ENCODE data around the gene KCTD13. TPM values are rescaled to one million over a fixed set of nuclear protein-coding genes. Genes with fewer than 3 reads are reported as not detected.
"Not testable (repeated sequence)": the region's sequence is repeated elsewhere in the genome, so short reads cannot be mapped to it uniquely, and the experiment has no call there.

The KCTD13 gene
- total RNA-seq, 2 donors from 2014 or later = 22.2 to 35.2 TPM

DNA sequence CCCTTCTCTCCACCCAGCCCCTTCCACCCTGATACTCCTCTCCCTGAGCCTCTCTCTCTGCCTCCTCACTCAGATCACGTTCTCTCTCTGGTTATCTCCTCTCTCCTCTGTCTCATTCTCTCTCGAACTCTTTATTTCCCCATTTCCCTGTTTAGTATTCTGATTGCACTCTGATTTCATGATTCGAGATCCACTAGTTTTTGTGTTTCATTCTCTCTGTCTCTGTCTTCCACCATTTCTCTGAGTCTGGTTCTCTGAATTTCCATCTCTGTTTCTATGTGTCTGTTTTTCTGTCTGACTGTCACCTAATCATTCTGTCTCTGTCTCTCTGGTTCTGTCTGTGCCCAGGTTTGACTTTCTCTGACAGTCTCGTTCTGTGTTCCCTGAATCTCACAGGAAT, 28.7 kb downstream of the KCTD13 start:
- DNase-seq (no peak), ATAC-seq (no peak)
- intact Hi-C loops (cut with DNase I, micrococcal nuclease) = no loop called here

DNA sequence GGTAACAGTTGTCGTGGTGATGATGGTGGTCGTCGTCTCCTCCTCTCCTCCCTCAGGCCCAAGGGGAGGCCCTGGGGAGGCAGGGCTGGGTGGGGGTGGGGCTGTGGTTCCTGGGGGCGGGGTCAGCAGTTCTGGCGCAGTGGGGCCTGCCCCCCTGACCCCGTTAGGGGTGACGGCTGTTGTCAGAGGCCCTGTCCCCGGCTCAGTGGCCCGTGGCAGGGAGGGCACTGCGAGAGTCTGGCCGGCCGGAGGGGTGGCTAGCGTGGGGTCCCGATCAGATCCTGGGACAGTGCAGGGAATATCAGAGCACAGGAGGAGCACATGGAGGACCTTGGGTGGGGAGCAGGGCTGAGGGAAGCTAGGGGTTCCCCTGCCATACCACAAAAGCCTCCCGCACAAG, 29.2 kb downstream of the KCTD13 start:
- intact Hi-C loops (cut with DNase I, micrococcal nuclease) = no loop called here
- ATAC-seq (no peak), DNase-seq (no peak)

- ATAC-seq (no peak), DNase-seq (no peak)
- intact Hi-C loops (cut with DNase I, micrococcal nuclease) = no loop called here
These were observed 31.7 kb downstream of the KCTD13 start for GRCh38 chr16:29894352-29894751.

DNA sequence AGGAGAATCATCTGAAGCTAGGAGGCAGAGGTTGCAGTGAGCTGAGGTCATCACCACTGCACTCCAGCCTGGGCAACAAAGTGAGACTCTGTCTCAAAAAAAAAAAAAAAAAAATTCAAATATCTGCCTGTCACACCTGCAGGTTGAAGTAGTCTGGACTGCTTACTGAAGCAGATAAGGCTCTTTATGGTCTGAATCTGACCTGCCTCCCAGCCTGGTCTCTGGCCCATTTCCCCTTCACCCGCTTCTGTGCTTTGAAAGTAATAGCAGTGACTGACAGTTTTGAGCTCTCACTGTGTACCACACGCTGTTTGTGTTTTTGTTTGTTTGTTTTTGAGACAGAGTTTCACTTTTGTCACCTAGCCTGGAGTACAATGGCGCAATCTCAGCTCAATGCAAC, 32.5 kb downstream of the KCTD13 start:
- ATAC-seq (no peak), DNase-seq (no peak)
- intact Hi-C loops (cut with DNase I, micrococcal nuclease) = no loop called here

DNA sequence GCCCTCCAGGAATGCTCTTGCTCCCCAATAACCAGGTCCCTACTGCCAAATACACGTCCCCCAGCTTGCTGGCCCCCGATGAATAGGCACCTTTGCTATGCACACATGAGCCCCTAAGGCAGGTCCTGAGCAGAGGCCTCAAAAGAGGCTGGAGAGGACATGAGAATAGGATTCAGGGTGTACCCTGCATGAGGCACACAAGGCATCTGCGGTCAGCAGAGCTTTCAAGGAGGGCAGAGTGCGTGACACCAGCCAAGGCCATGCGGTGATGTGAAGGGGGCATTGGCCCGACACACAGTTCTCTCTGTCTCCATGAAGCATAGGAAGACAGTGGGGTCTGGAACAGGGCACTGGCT, 33.6 kb downstream of the KCTD13 start:
- intact Hi-C loops (cut with DNase I, micrococcal nuclease) = no loop called here
- ATAC-seq (no peak), DNase-seq (no peak)

GRCh38 chr16:29891525-29892457, 34.2 kb downstream of the KCTD13 start:
- no peak for DNase-seq
- peak; percentile 66 for ATAC-seq

GRCh38 chr16:29889372-29889771, 36.7 kb downstream of the KCTD13 start:
- DNase-seq; intact Hi-C loops (cut with DNase I, micrococcal nuclease); ATAC-seq: not testable (repeated sequence)

More at GRCh38 chr16:29891525-29892457, 34.2 kb downstream of the KCTD13 start:
- intact Hi-C loops (cut with DNase I, micrococcal nuclease) = no loop called here

DNA sequence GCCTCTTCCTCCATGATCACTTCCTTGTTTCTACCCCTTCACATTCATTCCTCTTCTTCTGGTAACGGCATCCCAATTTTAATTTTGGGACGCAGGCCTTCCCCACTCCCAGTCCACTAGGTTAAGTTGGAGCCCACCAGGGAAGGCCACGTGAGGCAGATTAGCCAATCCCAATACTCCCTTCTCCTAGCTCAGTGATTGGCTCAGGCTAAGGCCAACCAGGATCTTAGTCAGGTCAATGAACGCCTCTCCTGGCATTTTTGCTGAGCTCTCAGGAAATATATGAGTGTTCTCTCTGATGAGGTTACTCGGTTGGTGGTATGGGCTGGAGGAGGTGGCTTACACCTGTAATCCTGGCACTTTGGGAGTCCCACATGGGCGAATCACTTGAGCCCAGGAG, 42.0 kb downstream of the KCTD13 start:
- DNase-seq (no peak), ATAC-seq (no peak)
- intact Hi-C loops (cut with DNase I, micrococcal nuclease) = no loop called here

DNA sequence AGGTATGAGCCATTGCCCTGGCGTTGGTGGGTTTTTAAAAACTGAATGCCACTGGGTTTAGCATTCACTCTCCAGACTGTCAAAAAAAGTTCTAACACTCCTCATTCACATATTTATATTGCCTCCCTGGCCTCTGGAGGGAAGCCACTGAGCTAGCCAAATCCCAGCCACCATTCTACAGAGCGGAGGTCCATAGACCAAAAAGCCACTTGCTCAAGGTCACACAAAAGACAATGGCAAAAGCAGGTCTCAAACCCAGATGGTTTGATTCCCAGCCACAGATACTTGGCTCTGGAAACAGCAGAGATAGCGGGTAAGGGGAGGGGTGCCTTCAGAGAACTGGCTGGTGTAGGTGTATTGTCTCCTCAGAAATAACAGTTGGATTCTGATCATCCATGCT, 45.0 kb downstream of the KCTD13 start:
- intact Hi-C loops (cut with DNase I, micrococcal nuclease) = no loop called here
- DNase-seq = no peak
- ATAC-seq = no peak

DNA sequence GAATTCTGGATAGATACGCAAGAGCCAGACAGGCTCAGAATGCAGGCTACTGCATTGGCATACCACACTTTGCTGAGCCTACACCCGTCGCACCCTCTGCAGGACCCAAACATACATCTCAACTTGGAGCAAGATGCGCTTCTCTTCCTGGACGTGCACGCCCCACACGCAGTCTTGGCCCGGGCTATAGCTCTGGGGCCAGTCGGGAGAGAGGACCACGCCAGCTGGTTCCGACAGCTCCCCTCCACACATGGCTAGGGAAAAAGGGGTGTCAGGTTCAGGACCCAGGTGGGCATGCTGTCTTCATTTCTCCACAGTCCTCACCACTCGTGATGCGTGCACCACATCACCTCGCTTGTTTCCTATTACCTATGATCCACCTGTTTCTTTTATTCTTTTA, 47.9 kb downstream of the KCTD13 start:
- ATAC-seq (no peak), DNase-seq (no peak)
- intact Hi-C loops (cut with DNase I, micrococcal nuclease) = no loop called here

- DNase-seq (no peak), ATAC-seq (peak; percentile 43)
- intact Hi-C loops (cut with DNase I, micrococcal nuclease) = no loop called here
These were observed 48.6 kb downstream of the KCTD13 start for GRCh38 chr16:29877266-29877961.

DNA sequence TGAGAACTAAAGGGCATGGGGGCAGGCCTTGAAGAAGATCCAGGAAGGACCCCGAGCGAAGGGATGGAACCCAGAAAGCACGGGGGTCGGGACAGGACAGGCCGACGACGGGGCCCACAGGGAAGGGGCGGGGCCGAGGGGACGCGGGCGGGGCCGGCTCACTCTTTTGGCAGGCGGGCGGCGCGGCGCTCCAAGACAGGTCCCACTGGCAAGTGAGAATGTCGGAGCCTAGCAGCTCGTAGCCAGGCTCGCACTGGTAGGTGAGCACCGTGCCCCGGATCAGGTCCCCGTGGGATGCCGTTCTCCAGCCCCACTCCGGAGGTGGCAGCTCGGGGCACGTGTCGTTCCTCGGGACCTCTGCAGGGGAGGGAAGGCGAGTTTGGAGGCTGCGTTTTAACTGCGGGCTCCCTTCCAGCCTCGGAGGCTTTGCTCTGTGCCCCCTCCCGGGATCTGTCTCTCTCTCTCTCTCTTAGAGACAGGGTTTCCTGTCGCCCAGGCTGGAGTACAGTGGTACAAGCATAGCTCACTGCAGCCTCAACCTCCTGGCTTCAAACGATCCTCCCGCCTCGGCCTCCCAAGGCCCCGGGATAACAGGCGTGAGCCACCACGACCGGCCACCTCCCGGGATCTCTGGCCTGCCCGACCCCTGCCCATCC, 49.3 kb downstream of the KCTD13 start:
- intact Hi-C loops (cut with DNase I, micrococcal nuclease) = no loop called here
- DNase-seq = no peak
- peak; percentile 25 for ATAC-seq

DNA sequence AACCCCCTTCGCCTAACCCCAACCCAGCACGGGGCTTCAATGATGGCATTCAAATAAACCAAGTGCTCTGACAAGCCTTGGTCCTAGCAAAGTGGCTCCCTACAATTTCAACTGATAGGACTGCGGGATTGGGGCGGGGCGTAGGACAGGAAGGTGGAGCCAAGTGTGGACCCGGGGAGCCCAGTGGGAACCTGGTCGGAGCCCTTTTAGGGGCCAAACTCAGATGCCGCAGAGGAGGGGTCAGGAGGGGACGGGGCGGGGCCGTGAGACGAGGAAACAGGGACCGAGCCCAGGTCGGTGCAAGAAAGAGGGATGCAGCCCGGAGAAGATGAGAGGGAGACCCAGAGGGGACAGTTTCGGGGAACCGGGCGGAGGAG, 49.8 kb downstream of the KCTD13 start:
- intact Hi-C loops (cut with DNase I, micrococcal nuclease) = no loop called here
- no peak for ATAC-seq

DNA sequence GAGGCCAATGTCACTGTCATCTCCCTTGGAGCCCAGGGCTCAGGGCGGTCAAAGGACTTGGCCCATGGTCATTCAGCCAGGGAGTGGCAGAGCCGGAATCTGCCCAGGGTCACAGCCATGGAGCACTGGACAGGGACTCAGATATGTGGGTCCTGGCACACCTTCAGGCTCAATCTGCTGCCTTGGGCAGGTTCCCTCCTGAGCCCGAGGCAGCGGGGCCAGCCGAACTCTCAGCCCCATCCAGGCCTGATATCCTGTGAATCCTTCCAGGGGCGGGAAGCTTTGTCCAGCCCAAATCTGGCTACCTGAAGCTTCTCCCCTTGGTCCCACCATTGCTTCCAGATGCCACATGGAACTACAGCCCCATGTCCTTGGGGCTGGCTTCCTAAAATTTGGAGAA, 50.8 kb downstream of the KCTD13 start:
- ATAC-seq = no peak
- no peak for DNase-seq
- intact Hi-C loops (cut with DNase I, micrococcal nuclease) = no loop called here

More for the DNA sequence above, 49.8 kb downstream of the KCTD13 start:
- DNase-seq = no peak

DNA sequence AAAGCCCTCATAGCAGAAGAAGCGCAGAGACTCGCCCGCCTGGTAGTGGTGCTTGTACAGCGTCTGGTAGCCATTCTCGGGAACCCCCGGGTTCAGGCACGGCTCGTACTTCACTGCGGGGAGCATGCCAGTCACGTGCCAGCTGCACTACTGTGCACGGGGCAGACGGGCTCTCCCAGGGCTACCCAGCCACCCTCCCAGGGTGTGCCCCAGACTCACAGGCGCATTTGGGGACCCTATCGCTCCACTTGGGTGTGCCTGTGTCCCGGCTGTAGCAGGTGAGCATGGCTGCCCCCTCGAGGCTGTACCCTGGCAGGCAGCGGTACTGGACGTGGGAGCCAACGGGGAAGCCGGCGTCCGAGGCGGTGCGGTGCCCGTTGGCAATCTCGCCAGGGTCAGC, 52.7 kb downstream of the KCTD13 start:
- DNase-seq (no peak), ATAC-seq (no peak)
- intact Hi-C loops (cut with DNase I, micrococcal nuclease) = no loop called here

DNA sequence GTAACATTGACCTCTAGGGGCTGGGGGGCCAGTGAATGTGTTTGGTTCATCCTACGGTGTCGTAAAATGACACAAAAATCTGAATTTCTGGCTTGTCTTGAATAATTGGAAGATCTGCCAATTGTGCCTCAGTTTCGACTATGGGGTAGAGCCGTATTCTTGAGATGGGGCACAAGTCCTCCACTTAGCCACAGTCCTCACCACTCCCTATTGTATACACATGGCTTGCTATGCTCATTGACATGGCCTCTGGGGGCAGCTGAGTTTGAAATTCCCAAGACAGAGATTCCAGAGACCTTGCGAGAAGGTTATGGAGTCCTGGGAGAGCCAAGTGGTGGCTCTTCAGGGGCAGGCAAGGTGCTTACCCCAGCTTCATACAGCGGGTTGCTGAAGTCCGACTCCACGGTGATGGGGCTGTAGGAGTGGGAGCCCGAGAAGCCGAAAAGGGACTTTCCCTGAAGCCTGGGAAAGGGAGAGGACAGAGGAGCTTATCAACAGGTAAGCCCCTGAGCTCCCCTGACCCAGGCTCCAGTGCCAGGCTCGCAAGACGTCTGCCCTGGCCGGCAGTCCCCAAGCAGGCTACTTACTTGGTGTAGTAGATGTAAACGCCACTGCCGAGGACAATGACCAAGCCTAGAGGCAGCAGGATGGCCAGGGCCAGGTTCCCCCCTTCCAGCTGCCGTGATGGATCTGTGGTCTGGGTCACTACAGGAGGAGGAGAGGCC, 54.0 kb downstream of the KCTD13 start:
- no peak for DNase-seq
- intact Hi-C loops (cut with DNase I, micrococcal nuclease) = no loop called here
- ATAC-seq = no peak

DNA sequence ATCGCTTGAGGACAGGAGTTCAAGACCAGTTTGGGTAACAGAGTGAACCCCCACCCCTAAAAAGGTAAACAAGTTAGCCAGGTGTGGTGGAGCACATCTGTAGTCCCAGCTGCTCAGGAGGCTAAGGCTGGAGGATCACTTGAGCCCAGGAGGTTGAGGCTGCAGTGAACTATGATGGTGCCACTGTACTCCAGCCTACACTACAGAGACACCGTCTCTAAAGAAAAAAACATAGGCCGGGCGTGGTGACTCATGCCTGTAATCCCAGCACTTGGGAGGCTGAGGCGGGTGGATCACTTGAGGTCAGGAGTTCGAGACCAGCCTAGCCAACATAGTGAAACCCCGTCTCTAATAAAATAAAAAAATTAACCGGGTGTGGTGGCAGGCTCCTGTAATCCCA, 57.0 kb downstream of the KCTD13 start:
- intact Hi-C loops (cut with DNase I, micrococcal nuclease) = loop anchor here in 1 of 2 donors (10.0 kb wide), 1 partner anchor 56 kb away; the partner anchor contains the start of gene KCTD13
- DNase-seq, ATAC-seq: not testable (repeated sequence)

DNA sequence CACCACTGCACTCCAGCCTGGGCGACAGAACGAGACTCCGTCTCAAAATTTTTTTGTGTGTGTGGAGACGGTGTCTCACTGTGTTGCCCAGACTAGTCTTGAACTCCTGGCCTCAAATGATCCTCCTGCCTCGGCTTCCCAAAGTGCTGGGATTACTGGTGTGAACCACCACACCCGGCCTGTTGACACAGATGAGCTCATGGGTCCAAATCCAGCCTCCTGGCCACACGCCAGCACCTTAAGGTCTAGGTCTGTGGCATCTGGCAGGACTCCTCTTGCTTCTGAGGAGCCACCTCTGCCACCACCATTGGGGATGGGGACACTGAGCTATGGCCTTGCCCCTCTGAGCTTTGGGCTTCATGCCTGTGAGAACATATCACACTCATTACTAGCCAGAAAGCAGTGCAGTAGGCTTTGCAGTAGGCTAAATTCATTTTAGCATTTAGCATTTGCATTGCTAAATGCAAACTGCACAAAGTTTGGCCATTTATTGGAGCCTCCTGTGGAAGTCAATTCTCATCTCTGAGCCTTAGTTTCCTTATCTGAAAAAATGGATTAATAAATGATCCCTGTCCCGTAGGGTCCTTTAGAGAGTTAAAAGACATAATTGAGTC, 57.5 kb downstream of the KCTD13 start:
- intact Hi-C loops (cut with DNase I, micrococcal nuclease) = loop anchor here in 1 of 2 donors (10.0 kb wide), 1 partner anchor 56 kb away; the partner anchor contains the start of gene KCTD13
- DNase-seq = no peak
- ATAC-seq = no peak

Measured in left colon (tissue), 2 donors.